Peyer's patch (tissue), 4 donors: ENCODE data around the gene GIPC1. TPM values are rescaled to one million over a fixed set of nuclear protein-coding genes. Genes with fewer than 3 reads are reported as not detected.

Experiments used
- DNase-seq, 3 donors: peaks; one replicate each; pipeline ENCODE4 v3.0.0-alpha.2; 2017 to 2019
- H3K27ac ChIP-seq, 4 donors: fragments of 200-600 bp; sonication (generic); one replicate each; pipeline ENCODE4 v1.5.1; 2016 to 2019
- H3K27me3 ChIP-seq, 2 donors: fragments of 200-600 bp; sonication (generic); one replicate each; pipeline ENCODE4 v1.5.1; 2019
- H3K36me3 ChIP-seq, 3 donors: fragments of 200-600 bp; sonication (generic); one replicate each; pipeline ENCODE4 v1.5.1; 2016 to 2019
- H3K4me1 ChIP-seq, 4 donors: fragments of 200-600 bp; sonication (generic); one replicate each; pipeline ENCODE4 v1.5.1; 2016 to 2019
- H3K4me3 ChIP-seq, 4 donors: fragments of 200-600 bp; sonication (generic); 1 replicate in 3 of 4; 2 replicates in 1 of 4; pipeline ENCODE4 v1.5.1; 2016 to 2019; ENCODE audit warnings: mild to moderate bottlenecking in 1 of 4
- H3K9me3 ChIP-seq, 4 donors: fragments of 200-600 bp; sonication (generic); one replicate each; pipeline ENCODE4 v1.5.1; 2016 to 2019; ENCODE audit warnings: mild to moderate bottlenecking in 1 of 4
- POLR2A ChIP-seq, 2 donors: fragments of 450-650 bp; IDR thresholded peaks; one replicate each; pipeline ENCODE4 v1.5.1; 2017; ENCODE audit warnings: antibody characterized with exemption in 2 of 2, mild to moderate bottlenecking in 2 of 2, moderate library complexity in 2 of 2
- total RNA-seq, 4 donors: library from RNA; depleted of rRNA; stranded (reverse); fragments of >200 nt; gene quantifications; one replicate each; pipeline ENCODE4 v1.1.0, GENCODE V29; 2016
- TF ChIP-seq, protein P1 (sequence below), 6 experiments: fragments of 450-650 bp in 4 of 6; fragments of 200-600 bp in 2 of 6; sonication (generic) in 1 of 6; IDR thresholded peaks; one replicate each; pipeline ENCODE4 v1.5.1; 2017 to 2019; ENCODE audit warnings: antibody characterized with exemption in 6 of 6, mild to moderate bottlenecking in 3 of 6, moderate library complexity in 1 of 6

GIPC1 gene
- total RNA-seq, 4 donors from 2014 or later: 45.8 to 68.5 (median 65.2) TPM

GRCh38 chr19:14540741-14541525 lies 45.0 kb upstream of the GIPC1 start:
- TF ChIP-seq POLR2A (IDR thresholded peaks at IDR 0.05): no peak
- TF ChIP-seq, protein P1, sequence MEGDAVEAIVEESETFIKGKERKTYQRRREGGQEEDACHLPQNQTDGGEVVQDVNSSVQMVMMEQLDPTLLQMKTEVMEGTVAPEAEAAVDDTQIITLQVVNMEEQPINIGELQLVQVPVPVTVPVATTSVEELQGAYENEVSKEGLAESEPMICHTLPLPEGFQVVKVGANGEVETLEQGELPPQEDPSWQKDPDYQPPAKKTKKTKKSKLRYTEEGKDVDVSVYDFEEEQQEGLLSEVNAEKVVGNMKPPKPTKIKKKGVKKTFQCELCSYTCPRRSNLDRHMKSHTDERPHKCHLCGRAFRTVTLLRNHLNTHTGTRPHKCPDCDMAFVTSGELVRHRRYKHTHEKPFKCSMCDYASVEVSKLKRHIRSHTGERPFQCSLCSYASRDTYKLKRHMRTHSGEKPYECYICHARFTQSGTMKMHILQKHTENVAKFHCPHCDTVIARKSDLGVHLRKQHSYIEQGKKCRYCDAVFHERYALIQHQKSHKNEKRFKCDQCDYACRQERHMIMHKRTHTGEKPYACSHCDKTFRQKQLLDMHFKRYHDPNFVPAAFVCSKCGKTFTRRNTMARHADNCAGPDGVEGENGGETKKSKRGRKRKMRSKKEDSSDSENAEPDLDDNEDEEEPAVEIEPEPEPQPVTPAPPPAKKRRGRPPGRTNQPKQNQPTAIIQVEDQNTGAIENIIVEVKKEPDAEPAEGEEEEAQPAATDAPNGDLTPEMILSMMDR (IDR thresholded peaks at IDR 0.05): no peak
- no peak for DNase-seq
- no peaks in the 10 kb centered on the region for H3K36me3 ChIP-seq
- H3K4me3 ChIP-seq: no peak overlapping the region
- no peaks in the 10 kb centered on the region for H3K9me3 ChIP-seq
- no peaks in the 10 kb centered on the region for H3K27me3 ChIP-seq
- no peak overlapping the region for H3K27ac ChIP-seq
- H3K4me1 ChIP-seq: peaks cover 0 to 18% (median 0%) of the 10 kb centered on the region in 4 donors

GRCh38 chr19:14536926-14537692 lies 41.2 kb upstream of the GIPC1 start:
- Histone ChIP-seq H3K4me3 (peak overlapping the region in 2 of 4 donors; percentile 35 to 47), H3K27ac (peak overlapping the region in 3 of 4 donors; percentile 17 to 78 (median 48)), H3K36me3 (no peaks in the 10 kb centered on the region), H3K27me3 (no peaks in the 10 kb centered on the region), H3K9me3 (no peaks in the 10 kb centered on the region), H3K4me1 (peaks cover 0 to 10% (median 0%) of the 10 kb centered on the region in 4 donors)
- peak in 2 of 3 donors; percentile 89 to 92 for DNase-seq
- TF ChIP-seq POLR2A (IDR thresholded peaks at IDR 0.05): peak; percentile 15 to 56
- TF ChIP-seq, protein P1 (IDR thresholded peaks at IDR 0.05): no peak

DNA sequence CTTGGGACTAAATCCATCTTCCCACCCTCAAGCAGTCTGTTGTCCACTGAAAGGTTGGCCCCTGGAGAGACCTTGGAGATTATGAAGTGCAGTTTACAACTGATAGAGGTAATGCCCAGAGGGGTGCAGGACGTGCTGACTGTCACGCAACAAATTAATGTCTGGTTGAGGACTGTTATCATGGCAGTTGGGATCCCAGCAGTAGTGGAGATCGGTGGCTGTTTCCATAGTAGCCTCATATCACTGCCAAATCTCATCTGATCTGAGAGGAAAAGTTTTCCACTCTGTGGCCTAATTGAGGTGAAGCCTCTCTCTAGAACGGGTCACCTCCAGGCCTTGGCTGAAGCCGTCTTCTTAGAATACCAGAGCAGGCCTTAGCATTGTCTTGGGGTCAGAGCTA lies 37.5 kb upstream of the GIPC1 start:
- no peaks in the 10 kb centered on the region for H3K27me3 ChIP-seq
- H3K4me1 ChIP-seq: peaks cover 0 to 32% (median 2%) of the 10 kb centered on the region in 4 donors
- no peak overlapping the region for H3K27ac ChIP-seq
- H3K4me3 ChIP-seq: no peak overlapping the region
- H3K36me3 ChIP-seq: no peaks in the 10 kb centered on the region
- no peak for TF ChIP-seq POLR2A (IDR thresholded peaks at IDR 0.05)
- TF ChIP-seq, protein P1 (IDR thresholded peaks at IDR 0.05): no peak
- H3K9me3 ChIP-seq: no peaks in the 10 kb centered on the region
- no peak for DNase-seq

- peaks cover 0 to 25% (median 2%) of the 10 kb centered on the region in 4 donors for H3K4me1 ChIP-seq
- no peaks in the 10 kb centered on the region for H3K9me3 ChIP-seq
- peak overlapping the region; percentile 92 to 98 (median 96) for H3K27ac ChIP-seq
- peak overlapping the region in 3 of 4 donors; percentile 70 to 88 (median 77) for H3K4me3 ChIP-seq
- H3K36me3 ChIP-seq: no peaks in the 10 kb centered on the region
- DNase-seq: no peak
- TF ChIP-seq, protein P1 (IDR thresholded peaks at IDR 0.05): no peak
- no peak for TF ChIP-seq POLR2A (IDR thresholded peaks at IDR 0.05)
- no peaks in the 10 kb centered on the region for H3K27me3 ChIP-seq
Measured at GRCh38 chr19:14530506-14530905, 34.6 kb upstream of the GIPC1 start.

- H3K27me3 ChIP-seq: no peaks in the 10 kb centered on the region
- H3K4me3 ChIP-seq: peak overlapping the region; percentile 64 to 88 (median 74)
- H3K9me3 ChIP-seq: no peaks in the 10 kb centered on the region
- TF ChIP-seq, protein P1 (IDR thresholded peaks at IDR 0.05): no peak
- no peak for TF ChIP-seq POLR2A (IDR thresholded peaks at IDR 0.05)
- H3K4me1 ChIP-seq: peaks cover 0 to 25% (median 2%) of the 10 kb centered on the region in 4 donors
- H3K27ac ChIP-seq: peak overlapping the region; percentile 92 to 98 (median 96)
- DNase-seq: peak in 2 of 3 donors; percentile 85 to 86
- no peaks in the 10 kb centered on the region for H3K36me3 ChIP-seq
Measured at GRCh38 chr19:14530005-14530348, 34.0 kb upstream of the GIPC1 start.
